MV-4-11 (cell line): ENCODE measurements around the gene SKP1.
"Not testable (repeated sequence)": the region's sequence is repeated elsewhere in the genome, so short reads cannot be mapped to it uniquely, and the experiment has no call there.

Experiments used
- DNase-seq: peaks from one replicate; lab custom pipeline; 2025; lab: John Stamatoyannopoulos, UW

SKP1 gene

DNA sequence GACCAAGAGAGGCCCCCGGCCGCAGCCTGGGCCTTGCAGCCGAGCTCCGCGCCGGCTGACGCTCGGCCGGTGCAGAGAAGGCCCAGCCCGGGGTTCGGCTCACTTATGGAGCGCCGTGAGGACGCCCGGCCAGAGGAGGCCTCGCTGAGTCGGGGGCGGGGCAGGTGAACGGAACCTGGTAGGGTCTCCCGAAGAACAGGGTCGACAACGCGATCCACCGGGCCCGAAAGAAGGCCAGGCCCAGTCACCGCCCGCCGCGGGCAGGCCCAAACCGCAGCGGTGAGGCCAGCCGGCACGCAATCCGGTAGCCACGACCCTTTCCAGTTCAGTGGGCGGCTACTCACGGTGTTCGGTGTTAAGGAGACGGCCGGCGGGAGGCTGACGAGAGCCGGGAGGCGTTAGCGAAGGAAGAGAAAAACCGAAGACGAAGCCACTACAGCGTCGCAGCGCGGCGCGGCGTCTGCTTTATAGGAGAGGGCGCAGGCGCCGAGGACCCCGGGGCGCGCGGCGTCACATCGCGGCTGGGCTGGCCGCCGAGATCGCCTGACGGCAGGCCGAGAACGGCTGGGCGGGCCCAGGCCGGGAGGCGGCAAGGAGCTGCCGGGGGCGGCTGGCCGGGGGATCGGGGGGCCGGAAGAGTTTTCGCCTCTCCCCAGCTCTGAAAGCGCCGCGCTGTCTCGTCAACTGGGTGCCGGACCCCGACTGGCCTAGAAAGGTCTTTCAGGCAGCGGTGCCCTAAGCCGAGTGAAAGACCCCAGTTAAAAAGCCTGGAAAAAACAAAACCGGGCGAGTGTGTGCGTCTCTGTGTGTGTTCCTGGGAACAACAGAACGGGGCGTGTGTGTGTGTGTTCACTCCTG is at the start of gene SKP1:
Gene SKP1, minus strand, starts transcription at position 440 of the 858 bp plus-strand sequence. CDS start 2,928 bp downstream, outside the sequence.
- DNase-seq: peak; percentile 78

- peak; percentile 96 for DNase-seq
Observed at GRCh38 chr5:134225780-134226440, 49.2 kb upstream of the SKP1 start, which contains the start of gene PPP2CA. Gene PPP2CA, minus strand, starts transcription at chr5:134226073. Its CDS starts 212 bp downstream, at chr5:134225861.

DNA sequence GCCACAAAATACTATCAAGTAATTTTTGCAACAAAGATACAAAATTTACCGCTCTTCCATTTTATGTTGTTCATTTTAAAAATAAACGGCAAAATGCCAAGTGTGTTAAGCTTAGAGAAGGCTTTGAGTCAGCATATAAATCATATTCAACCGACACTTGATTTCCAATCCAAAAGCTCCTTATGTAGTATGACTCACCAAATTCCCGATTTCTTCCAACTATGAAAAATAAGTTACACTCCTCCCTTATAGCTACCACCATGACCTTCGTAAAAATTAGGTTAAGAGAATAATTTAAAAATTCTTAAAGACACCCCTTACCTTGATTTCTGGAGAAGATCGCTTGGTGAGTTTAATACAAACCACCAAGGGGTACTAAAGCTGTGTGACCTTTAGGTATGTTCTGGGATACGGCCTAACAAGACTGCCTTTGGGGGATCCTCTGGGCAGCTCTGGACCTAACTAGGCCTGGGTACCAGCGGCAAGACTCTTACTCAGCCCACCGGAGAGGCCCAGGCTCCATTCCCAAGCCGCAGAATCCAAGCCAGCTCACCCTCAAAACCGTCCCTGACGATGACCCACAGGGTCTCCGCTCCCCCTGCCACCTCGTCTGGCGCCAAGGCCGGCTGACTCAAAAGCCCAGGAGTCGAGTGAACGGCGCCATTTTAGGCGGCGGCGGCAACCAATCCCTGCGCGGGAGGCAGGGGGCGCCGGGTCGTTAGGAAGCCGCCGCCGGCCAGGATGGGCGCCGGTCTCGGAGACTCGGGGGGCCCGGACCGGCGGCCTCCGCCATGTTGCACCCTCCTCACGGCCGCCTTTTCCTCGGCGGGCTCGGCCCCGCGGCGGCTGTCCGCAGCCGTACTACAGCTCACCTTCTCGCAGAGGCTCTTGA is 48.4 kb upstream of the SKP1 start:
- DNase-seq: peak; percentile 9

DNA sequence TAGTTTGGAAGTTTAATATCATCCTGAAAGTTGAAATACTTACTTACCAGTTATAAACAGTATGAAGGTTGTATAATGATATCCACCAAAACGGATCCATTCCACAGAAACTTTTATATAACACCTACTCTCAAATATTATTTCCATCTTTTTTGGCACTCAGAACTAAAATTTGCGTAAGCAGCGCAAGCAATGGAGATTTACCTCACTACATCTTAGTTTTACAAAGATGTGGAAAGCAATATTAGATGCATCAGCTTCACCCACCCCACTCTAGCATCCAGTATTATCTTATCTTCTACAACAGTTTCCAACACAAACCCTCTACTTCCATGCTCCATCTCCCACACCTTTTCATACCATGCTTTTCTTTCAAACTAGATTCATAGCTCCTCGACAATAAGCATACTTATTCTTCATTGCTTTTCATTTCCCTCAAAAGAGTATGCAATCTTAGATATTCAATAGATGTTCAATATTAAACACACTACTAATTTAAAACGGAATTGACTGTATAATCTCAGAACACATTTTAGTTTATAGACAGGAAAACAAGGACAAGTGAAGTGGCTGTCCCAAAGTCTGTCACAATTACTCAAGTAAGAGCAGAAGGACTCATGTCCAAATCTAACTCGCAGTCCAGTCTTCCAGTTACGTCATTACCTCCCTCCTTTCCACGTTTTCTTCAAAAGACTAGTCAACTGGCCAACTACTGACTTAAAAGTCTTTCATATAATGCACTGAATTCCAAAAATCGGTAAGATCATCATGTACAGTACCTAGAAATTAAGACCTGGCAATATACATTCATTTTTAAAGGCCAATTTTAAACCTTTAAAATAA is 46.9 kb upstream of the SKP1 start:
- DNase-seq: no peak

GRCh38 chr5:134221690-134222089 is 44.9 kb upstream of the SKP1 start:
- DNase-seq: not testable (repeated sequence)

DNA sequence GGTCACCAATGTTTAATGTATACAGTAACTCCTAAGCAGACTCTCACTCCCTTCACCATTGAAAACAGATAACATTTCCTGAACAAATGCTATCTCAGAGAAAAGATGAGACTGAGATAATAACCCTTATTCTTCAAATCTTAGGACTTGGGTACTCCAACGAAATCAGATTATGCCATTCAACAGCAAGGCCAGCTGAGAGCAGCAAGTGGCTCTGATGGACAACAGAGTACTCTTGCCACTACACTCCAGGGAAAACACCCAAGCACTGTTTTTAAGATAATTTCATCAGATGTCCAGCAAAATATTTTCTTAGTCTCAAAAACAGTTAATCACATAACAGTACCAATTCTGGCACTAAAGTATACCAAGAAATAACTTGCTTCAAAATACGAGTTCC is 39.0 kb upstream of the SKP1 start:
- DNase-seq: no peak

DNA sequence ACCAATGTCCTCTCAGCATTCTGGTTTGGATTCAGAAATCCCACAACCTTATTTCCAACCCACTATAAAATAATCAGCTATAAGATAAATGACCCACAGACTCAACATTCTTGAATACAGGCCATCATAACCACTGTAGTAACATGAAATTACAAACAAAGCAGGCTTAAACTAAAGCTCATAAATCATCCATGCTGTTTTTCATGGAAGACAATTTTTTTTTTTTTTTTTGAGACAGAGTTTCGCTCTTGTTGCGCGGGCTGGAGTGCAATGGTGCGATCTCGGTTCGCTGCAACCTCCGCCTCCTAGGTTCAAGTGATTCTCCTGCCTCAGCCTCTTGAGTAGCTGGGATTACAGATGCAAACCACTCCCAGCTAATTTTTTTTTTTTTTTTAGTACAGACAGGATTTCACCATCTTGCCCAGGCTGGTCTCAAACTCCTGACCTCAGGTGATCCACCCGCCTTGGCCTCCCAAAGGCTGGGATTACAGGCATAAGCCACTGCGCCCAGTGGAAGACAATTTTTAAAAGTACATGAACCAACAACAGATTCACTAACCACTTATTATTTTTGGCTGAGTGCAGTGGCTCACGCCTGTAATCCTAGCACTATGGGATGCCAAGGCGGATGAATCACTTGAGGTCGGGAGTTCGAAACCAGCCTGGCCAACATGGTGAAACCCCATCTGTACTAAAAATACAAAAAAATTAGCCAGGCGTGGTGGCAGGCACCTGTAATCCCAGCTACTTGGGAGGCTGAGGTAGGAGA is 34.7 kb upstream of the SKP1 start:
- DNase-seq: peak; percentile 38

DNA sequence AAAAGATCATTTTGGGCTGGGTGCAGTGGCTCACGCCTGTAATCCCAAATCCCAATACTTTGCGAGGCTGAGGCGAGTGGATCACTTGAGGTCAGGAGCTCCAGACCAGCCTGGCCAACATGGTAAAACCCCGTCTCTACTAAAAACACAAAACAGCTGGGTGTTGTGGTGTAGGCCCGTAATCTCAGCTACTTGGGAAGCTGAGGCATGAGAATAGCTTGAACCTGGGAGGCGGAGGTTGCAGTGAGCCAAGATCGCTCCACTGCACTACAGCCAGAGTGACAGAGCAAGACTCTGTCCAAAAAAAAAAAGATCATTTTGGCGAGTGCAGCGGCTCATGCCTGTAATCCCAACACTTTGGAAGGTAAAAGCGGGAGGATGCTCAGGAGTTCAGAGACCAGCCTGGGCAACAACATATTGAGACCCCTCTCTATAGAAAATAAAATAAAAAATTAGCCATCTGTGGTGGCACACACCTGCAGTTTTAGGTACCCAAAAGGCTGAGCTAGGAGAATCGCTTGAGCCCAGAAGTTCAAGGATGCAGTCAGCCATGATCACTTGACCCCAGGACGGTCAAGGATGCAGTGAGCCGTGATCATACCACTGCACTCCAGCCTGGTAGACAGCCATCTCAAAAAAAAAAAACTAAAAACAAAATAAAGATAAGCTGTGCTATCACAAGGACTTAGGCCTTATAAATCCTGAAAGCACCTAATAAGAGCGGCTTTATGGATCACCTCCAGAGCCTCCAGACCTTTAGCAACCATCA is 32.9 kb upstream of the SKP1 start:
- DNase-seq: no peak

- no peak for DNase-seq
Observed at GRCh38 chr5:134207696-134208095, 30.9 kb upstream of the SKP1 start.

DNA sequence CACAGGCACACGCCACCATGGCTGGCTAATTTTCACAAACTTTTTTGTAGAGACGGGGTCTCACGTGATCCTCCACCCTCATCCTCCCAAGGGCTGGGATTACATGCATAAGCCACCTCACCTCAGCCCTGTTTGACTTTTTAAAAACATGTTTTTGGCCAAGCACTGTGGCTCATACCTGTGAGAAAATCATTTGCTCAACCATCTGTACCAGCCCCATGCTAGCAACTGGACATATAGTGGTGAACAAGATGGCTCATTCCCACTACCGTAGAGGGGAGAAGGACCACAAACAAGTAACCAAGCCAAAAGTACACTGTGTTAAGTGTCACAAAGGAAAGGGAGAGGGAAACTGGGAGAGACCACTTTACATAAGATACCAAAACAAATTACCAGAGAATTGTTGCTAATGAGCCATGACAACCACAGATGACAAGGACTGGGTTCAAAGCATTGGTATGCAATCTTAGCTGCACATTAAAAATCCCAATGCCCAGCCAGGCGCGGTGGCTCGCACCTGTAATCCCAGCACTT is 29.9 kb upstream of the SKP1 start:
- no peak for DNase-seq

DNA sequence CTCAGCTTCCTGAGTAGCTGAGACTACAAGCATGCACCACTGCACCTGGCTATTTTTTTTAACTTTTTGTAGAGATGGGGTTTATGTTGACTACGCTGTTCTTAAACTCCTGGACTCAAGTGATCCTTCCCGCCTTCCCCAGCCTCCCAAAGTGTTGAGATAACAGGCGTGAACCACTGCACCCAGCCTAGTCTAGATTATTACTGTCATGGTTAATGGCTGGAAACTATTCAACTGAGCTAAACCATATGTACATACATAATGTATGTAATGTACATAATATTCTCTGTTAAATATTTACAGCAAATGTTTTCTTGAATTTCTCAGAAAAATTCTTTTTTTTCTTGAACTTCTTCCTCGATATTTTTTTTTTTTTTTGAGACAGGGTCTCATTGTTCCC is 27.8 kb upstream of the SKP1 start:
- no peak for DNase-seq

- no peak for DNase-seq
Observed at GRCh38 chr5:134203630-134204029, 26.9 kb upstream of the SKP1 start.

GRCh38 chr5:134195666-134196065 is 18.9 kb upstream of the SKP1 start:
- DNase-seq: no peak

- peak; percentile 54 for DNase-seq
Observed at GRCh38 chr5:134189031-134189430, 12.3 kb upstream of the SKP1 start.

- DNase-seq: no peak
Observed at GRCh38 chr5:134188092-134188491, 11.3 kb upstream of the SKP1 start.

DNA sequence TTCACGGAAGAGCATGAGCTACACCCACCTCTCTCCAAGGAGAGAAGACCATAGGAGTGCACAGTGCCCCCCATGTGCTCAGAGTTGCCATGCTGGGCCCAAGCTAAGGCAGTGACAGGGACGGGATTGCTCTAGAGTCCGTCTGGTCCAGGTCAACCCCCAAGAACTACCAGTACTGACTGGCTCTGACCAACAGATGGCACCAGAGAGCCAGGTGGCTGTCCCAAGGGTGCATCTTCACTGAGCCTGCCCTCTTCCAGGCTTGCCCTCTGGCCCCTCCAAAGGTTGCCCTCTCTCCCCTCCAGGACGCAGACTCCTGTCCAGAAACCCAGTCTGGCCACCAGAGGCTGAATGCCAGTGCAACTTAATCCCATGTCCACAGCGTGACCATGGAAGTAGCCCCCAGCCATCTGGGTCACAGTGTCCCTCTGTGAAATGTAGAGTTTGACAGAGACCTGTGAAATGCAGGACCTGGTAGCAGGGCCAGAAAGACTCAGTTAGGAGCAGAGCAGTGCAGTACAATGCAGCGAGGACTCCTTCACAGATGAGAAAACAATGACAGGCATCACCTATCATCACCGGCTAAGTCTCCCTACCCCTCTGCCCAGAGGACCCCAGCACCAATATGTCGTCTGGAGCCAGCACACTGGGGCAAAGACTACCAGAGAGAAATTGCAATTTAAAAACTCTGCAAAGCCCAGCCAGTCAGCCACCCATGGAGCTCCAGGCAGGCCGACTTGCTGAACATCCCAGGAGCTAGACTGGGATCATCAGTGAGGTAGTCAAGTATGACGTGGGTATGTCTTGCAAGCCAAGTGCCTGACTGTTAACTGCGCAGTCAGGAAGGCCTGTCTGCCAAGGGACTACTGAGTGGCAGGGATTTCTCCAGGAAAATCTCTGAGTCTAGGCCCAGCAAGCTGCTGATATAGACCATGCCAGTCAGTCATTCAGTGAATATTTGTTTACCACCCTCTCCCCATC is 7.7 kb upstream of the SKP1 start:
- peak; percentile 24 for DNase-seq

- no peak for DNase-seq
Observed at GRCh38 chr5:134183481-134183880, 6.7 kb upstream of the SKP1 start.

GRCh38 chr5:134178096-134178419 is 1.3 kb upstream of the SKP1 start:
- no peak for DNase-seq
